Activated naive CD8-positive, alpha-beta T cell treated with anti-CD3 and anti-CD28 coated beads for 36 hours (primary cell): ENCODE results near the gene CD99L2. TPM values are rescaled to one million over a fixed set of nuclear protein-coding genes. Genes with fewer than 3 reads are reported as not detected.
A peak's percentile ranks its signal among the peaks of the same experiment; 100 is the strongest.
"Not testable (repeated sequence)": the region's sequence is repeated elsewhere in the genome, so short reads cannot be mapped to it uniquely, and the experiment has no call there.

Experiments used
- DNase-seq: peaks from one replicate; pipeline ENCODE4 v3.0.0; 2021
- H3K27ac Mint-ChIP-seq: one replicate; pipeline ENCODE4 v1.8.0; 2022; ENCODE audit warnings: mild to moderate bottlenecking, moderate library complexity, mixed read lengths
- H3K27me3 Mint-ChIP-seq: one replicate; pipeline ENCODE4 v1.8.0; 2022; ENCODE audit warnings: mild to moderate bottlenecking, mixed read lengths
- H3K36me3 Mint-ChIP-seq: one replicate; pipeline ENCODE4 v1.8.0; 2021; ENCODE audit warnings: mild to moderate bottlenecking, mixed read lengths
- H3K4me1 Mint-ChIP-seq: one replicate; pipeline ENCODE4 v1.8.0; 2021; ENCODE audit warnings: mixed read lengths
- H3K4me3 Mint-ChIP-seq: one replicate; pipeline ENCODE4 v1.8.0; 2022; ENCODE audit warnings: mild to moderate bottlenecking, moderate library complexity, mixed read lengths
- H3K9me3 Mint-ChIP-seq: one replicate; pipeline ENCODE4 v1.8.0; 2022; ENCODE audit warnings: mixed read lengths
- total RNA-seq, 2 experiments: library from RNA; stranded (reverse); gene quantifications; one replicate each; pipeline ENCODE4 v1.2.3, GENCODE V29; 2021

The CD99L2 gene
- total RNA-seq, 2 experiments from 2014 or later: 8.0 to 9.1 TPM

DNA sequence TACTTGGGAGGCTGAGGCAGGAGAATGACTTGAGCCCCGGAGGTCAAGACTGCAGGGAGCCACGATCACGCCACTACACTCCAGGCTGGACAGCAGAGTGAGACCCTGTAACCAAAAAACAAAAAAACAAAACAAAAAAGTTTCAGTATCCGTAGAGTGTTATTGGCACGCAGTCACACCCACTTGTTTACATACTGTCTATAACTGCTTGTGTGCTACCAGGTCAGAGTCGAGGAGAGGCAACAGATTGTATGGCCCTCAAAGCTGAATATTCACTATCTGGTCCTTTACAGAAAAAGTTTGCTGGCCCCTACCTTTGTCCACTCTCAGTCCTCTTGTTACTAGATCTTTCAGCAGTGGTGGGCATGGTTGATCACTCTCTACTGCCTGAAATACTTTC is 8.2 kb upstream of the CD99L2 start:
- Mint-ChIP-seq H3K9me3 (no peaks in the 10 kb centered on the region), H3K27ac (no peak overlapping the region), H3K4me3 (no peak overlapping the region), H3K4me1 (no peaks in the 10 kb centered on the region), H3K27me3 (no peaks in the 10 kb centered on the region), H3K36me3 (no peaks in the 10 kb centered on the region)
- DNase-seq: no peak

DNA sequence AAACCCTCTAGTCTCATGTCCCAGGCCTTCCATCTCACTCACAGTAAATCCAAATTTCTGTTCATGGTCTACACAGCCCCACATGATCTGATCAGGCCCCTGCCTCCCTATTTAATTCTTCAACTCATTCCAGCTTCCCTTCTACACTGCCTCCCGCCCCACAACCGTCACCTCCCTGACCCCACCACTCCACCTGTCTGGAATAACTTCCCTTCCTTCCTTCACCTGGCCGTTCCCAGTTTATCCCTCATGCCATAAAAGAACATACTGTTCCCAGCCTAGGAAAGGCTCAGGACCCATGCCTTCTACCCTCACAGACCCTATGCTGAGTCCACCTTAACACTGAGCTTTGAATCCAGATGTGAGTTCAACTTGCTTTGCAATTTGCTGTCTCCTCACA is 6.8 kb upstream of the CD99L2 start:
- Mint-ChIP-seq H3K9me3 (no peaks in the 10 kb centered on the region), H3K4me1 (no peaks in the 10 kb centered on the region), H3K27ac (no peak overlapping the region), H3K27me3 (no peaks in the 10 kb centered on the region), H3K36me3 (no peaks in the 10 kb centered on the region), H3K4me3 (no peak overlapping the region)
- DNase-seq: no peak

DNA sequence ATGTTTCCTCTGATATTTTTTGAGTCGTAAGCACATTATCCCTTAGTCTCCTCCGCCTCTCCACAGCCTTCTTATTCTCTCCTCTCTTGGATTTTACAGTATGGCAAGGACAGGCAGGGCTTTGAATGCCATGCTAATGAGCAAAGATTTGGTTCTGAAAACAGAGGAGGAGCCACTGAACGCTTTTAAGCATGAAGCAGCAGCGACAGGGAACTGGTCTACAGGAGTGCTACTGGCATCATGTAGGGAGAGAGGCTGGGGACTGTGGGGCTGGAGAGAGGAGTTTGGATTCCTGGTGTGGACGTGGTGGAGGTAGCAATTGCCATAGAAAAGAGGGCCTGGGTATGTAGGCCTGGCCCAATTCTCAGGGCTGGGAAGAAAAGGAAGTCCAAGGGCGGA is 4.6 kb upstream of the CD99L2 start:
- no peaks in the 10 kb centered on the region for H3K9me3 Mint-ChIP-seq
- H3K27me3 Mint-ChIP-seq: no peaks in the 10 kb centered on the region
- H3K36me3 Mint-ChIP-seq: no peaks in the 10 kb centered on the region
- DNase-seq: no peak
- no peak overlapping the region for H3K4me3 Mint-ChIP-seq
- no peaks in the 10 kb centered on the region for H3K4me1 Mint-ChIP-seq
- H3K27ac Mint-ChIP-seq: no peak overlapping the region

DNA sequence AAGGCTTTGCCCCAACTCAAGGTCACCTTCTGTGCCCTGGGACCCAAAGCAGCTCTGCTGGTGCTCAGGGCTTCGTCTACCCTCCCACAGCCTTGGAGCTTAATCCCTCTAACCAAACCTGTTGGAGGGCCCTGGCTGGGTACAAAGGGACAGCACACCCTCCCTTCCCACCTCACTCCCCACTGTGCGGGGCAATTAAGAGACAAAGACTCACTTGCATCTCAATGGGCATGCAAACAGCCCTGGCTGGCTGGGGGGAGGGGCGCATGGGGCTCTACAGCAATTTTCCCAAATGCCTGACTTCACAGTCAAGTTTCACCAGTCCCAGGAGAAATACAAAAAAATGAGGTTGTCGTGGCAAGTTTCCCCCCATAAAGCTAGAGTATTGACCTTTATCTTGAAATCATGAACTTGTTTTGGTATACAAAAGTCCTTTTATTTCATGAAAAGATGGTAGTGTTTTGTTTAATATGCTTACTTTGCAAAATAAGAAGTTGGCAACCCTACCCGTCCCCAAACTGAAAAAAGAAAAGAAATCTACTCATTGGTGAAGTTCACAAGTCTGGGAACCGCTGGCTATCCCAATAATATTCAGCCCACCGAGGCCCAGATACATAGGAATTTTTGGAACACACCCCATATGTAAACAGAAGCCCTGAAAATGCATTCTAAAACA is 4.1 kb upstream of the CD99L2 start:
- no peak for DNase-seq
- no peak overlapping the region for H3K4me3 Mint-ChIP-seq
- no peaks in the 10 kb centered on the region for H3K4me1 Mint-ChIP-seq
- no peaks in the 10 kb centered on the region for H3K9me3 Mint-ChIP-seq
- no peaks in the 10 kb centered on the region for H3K36me3 Mint-ChIP-seq
- H3K27me3 Mint-ChIP-seq: no peaks in the 10 kb centered on the region
- no peak overlapping the region for H3K27ac Mint-ChIP-seq

DNA sequence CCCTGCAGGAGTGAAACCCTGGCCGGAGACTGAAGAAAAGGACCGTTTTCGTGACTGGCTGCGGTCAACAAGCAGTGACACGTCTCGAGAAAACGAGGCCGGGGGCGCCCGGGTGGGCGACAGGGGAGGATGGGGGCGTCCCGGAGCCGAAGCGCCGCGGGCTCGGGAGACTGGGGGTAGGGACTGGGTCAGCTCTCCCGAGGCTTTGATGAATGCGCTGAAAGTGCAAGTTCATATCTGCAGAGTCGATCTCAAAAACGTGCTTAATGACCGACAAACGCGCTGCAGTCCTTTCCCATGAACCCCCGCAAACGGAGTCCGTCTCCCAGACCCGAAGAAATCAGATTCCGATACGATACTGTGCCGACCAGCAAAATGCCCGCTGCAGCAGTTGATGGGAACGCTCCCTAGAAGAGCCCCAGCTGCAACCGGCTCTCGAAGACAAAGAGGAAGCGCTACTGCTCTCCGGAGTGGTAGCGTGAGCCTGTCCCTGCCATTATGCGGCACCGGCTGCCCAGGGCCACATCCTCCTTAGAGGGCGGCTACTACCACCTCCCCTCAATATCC is 806 bp upstream of the CD99L2 start:
- Mint-ChIP-seq H3K27ac (peak overlapping the region; percentile 55), H3K4me1 (peaks cover 5% of the 10 kb centered on the region), H3K4me3 (peak overlapping the region; percentile 75), H3K36me3 (peaks cover 5% of the 10 kb centered on the region), H3K9me3 (no peaks in the 10 kb centered on the region), H3K27me3 (no peaks in the 10 kb centered on the region)
- DNase-seq: peak; percentile 26

DNA sequence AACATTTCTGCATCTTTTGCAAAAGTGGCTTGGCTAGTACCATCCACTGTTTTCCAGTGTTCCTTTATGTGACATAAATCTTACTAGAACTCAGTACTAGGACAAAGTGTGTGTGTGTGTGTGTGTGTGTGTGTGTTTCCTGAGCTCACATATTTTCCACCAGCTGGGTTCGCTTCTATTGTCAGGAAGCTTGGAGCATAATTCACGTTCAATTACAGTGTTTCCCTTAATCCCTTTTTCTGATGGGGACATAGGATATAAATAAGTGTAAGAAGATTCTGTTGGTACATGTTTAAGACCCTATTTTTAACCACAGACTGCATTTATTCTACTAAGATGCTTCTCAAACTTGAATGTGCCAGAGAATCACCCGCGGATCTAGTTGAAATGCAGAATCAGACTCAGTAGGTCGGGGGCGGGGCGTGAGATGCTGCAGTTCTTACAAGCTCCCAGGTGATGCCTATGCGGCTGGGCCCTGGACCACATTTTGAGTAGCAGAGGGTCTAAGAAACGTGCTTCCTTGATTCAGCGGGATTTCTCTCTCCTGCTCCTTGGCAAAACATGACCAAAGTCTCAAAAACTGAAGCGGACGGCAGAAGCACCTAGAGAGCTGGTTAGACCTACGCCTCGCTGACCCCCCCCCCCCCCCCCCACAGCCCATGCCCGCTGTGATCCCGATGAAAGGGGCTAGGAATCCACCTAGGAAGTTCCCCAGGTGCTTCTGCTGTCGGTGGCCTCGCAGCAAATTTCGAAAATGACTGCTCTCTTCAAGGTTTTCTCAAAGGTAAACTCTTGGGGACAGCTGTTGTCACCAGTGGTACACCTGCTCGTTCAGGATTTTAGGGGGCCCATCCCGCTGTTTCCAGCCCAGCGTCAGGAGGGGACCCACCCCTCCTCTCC is 797 bp downstream of the CD99L2 start:
- Mint-ChIP-seq H3K27me3 (no peaks in the 10 kb centered on the region), H3K4me1 (peaks cover 5% of the 10 kb centered on the region), H3K4me3 (peak overlapping the region; percentile 79), H3K36me3 (peaks cover 5% of the 10 kb centered on the region), H3K9me3 (no peaks in the 10 kb centered on the region), H3K27ac (no peak overlapping the region)
- peak; percentile 43 for DNase-seq

DNA sequence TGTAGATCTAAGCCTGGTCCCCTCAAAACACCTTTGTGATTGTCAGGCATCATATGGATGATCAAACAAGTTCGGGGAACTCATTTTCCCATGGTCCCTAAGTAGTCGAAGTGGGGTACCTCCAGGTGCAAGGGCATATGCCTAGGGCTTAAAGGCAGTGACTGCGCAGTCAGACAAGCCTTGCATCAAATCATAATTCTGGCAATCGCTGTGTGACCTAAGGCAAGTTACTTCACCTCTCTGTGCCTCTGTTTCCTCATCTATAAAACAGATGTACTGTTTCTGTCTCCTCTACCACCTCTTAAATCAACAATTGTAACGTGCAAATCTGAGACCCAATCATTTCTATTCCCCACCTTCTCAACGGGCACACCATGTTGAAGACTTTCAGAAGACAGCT is 1.8 kb downstream of the CD99L2 start:
- H3K4me3 Mint-ChIP-seq: no peak overlapping the region

DNA sequence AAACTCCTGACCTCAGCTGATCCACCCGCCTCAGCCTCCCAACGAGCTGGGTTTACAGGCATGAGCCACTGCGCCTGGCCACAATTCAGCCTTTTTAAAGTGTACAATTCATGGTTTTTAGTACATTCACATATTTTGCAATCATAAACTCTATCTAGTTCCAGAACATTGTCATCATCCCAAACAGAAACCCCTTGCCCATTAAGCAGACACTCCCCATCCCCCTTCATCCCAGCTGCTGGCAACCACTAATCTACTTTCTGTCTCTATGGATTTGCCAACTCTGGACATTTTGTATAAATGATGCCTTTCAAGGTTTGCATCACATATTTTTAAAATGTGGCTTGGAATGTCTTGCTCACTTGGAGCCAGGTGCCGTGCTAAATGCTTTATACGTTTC is 4.5 kb downstream of the CD99L2 start:
- no peak overlapping the region for H3K27ac Mint-ChIP-seq
- H3K27me3 Mint-ChIP-seq: no peaks in the 10 kb centered on the region
- no peaks in the 10 kb centered on the region for H3K9me3 Mint-ChIP-seq
- DNase-seq: no peak
- no peak overlapping the region for H3K4me3 Mint-ChIP-seq
- H3K36me3 Mint-ChIP-seq: peaks cover 5% of the 10 kb centered on the region
- peaks cover 7% of the 10 kb centered on the region for H3K4me1 Mint-ChIP-seq

More for the DNA sequence above, 1.8 kb downstream of the CD99L2 start:
- Mint-ChIP-seq H3K27me3 (no peaks in the 10 kb centered on the region), H3K9me3 (no peaks in the 10 kb centered on the region), H3K4me1 (peaks cover 5% of the 10 kb centered on the region), H3K36me3 (peaks cover 5% of the 10 kb centered on the region), H3K27ac (no peak overlapping the region)
- DNase-seq: no peak

DNA sequence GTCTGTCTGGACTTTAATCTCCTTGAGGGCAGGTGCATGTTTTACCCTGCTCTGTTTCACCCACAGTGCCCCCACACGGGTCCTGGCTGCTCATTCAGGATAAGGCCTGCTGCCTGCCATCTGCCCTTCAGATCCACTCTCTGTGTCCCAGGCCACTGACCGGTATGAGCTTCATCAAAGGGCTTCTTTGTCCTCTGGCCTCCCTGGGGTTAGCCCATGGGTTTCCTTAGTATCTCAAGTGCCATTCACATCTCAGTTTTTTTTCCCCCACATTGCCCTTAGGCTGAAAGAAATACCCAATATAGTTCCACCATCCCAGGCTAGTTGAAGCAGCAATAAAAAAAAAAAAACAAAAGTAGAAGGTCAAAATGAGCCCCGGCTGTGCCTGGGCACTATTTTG is 9.3 kb downstream of the CD99L2 start:
- Mint-ChIP-seq H3K27me3 (no peaks in the 10 kb centered on the region), H3K9me3 (no peaks in the 10 kb centered on the region), H3K27ac (no peak overlapping the region), H3K4me1 (peaks cover 2% of the 10 kb centered on the region), H3K36me3 (no peaks in the 10 kb centered on the region), H3K4me3 (no peak overlapping the region)
- DNase-seq: no peak

DNA sequence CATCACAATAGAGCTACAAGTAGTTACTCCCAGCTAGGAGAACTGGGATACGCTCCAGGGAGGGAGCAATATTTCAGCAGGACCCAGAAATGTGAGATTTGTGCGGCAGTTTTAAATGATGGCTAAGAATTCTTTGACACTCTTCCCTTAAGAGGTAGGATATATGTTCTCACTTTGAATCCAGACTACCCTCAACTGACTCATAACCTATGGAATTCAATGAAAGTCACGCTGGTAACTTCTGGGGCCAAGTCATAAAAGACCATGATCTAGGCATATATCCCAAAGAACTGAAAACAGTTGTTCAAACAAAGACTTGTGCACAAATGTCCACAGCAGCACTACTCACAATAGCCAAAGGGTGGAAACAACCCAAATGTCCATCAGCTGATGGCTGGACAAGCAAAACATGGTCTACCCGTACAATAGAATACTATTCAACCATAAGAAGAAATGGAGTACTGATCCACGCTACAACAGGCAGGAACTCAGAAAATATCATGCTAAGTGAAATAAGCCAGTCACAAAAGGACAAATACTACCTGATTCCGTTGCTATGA is 10.5 kb downstream of the CD99L2 start:
- Mint-ChIP-seq H3K36me3 (no peaks in the 10 kb centered on the region), H3K27me3 (no peaks in the 10 kb centered on the region), H3K4me3 (no peak overlapping the region), H3K9me3 (no peaks in the 10 kb centered on the region), H3K27ac (no peak overlapping the region), H3K4me1 (peaks cover 4% of the 10 kb centered on the region)
- no peak for DNase-seq

DNA sequence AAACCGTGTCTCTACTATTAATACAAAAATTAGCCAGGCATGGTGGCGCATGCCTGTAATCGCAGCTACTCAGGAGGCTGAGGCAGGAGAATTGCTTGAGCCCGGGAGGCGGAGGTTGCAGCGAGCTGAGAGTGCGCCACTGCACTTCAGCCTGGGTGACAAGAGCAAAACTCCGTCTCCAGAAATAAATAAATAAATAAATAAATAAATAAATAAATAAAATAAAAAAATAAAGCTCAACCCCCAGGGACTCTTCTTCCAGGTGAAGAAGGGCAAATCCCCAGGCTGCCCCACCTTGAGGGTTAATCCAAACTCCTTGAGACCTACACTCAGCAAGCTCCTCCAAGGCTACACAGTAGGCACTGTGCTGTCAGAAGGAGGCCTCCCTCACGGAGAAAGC is 11.2 kb downstream of the CD99L2 start:
- H3K9me3 Mint-ChIP-seq, H3K36me3 Mint-ChIP-seq, H3K4me1 Mint-ChIP-seq, H3K27ac Mint-ChIP-seq, DNase-seq, H3K4me3 Mint-ChIP-seq, H3K27me3 Mint-ChIP-seq: not testable (repeated sequence)

DNA sequence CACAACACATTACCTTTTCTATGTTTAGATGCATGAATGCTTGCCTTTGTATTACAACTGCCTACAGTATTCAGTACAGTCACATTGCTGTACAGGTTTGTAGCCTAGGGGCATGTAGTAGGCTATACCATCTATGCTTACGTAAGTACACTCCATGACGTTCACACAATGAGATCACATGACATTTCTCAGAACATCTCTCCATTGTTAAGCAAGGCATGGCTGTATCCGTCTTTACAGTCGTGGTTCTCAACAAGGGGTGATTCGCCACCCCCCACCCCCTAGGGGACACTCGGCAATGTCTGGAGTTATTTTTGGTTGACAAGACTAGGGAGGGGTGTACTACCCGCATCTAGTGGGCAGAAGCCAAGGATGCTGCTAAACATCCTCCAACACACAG is 12.1 kb downstream of the CD99L2 start:
- peaks cover 5% of the 10 kb centered on the region for H3K4me1 Mint-ChIP-seq
- H3K9me3 Mint-ChIP-seq: no peaks in the 10 kb centered on the region
- no peaks in the 10 kb centered on the region for H3K27me3 Mint-ChIP-seq
- no peak overlapping the region for H3K4me3 Mint-ChIP-seq
- no peak for DNase-seq
- H3K36me3 Mint-ChIP-seq: peaks cover under 1% of the 10 kb centered on the region
- no peak overlapping the region for H3K27ac Mint-ChIP-seq

DNA sequence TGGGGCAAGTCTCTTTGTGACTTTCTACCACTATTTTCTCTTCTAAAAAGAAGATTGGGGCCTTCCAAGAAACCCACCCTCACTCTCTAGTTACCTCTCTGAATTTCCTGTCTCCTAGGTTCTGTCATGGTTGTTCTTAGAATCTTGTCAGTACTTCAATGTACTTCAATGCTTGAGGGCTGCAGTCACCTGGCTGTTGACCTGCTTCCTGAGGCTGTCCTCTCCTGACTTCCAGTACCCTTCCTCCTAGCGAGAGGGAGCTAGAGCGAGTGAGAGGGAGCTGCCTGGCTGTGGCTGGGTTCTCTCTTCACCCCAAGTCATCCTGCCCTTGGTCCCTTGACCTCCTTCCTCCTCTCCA is 17.7 kb downstream of the CD99L2 start:
- peaks cover 7% of the 10 kb centered on the region for H3K9me3 Mint-ChIP-seq
- H3K27me3 Mint-ChIP-seq: no peaks in the 10 kb centered on the region
- peaks cover 30% of the 10 kb centered on the region for H3K4me1 Mint-ChIP-seq
- peak; percentile 18 for DNase-seq
- H3K36me3 Mint-ChIP-seq: peaks cover 27% of the 10 kb centered on the region
- peak overlapping the region; percentile 95 for H3K27ac Mint-ChIP-seq
- H3K4me3 Mint-ChIP-seq: no peak overlapping the region

DNA sequence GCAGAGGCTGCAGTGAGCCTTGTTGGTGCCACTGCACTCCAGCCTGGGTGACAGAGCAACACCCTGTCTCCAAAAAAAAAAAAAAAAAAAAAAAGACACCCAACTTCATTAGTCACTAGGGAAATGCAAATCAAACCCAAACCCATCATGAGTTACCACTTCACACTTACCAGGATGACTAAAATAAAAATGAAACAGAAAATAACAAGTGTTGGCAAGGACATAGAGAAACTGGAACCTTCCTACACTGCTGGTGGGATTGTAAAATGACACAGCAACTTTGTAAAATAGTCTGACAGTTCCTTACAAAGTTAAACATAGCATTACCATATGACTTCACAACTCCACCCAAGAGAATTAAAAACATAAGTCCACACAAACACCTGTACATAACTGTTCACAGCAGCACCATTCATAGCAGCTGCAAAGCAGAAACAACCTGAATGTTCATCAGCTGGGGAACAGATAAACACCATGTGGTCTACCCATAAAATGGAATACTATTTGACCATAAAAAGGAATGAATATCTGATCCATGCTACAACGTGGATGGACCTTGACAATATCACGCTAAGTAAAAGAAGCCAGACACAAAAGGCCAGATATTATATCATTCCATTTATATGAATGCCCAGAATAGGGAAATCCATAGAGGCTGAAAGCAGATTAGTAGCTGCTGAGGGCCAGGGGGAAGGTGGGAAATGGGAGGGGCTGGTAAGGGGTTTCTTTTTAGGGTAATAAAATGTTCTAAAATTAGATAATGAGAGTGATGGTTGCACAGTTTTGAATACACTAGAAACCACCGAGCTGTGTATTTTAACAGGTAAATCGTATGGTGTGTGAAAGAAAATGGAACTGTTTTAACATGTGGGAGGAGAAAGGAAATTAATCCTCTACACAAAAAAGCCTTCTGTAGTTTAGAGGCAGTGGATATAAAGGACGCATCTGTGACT is 18.3 kb downstream of the CD99L2 start:
- H3K4me1 Mint-ChIP-seq: peaks cover 34% of the 10 kb centered on the region
- no peaks in the 10 kb centered on the region for H3K27me3 Mint-ChIP-seq
- peaks cover 34% of the 10 kb centered on the region for H3K36me3 Mint-ChIP-seq
- DNase-seq: no peak
- H3K4me3 Mint-ChIP-seq: no peak overlapping the region
- H3K27ac Mint-ChIP-seq: peak overlapping the region; percentile 95
- H3K9me3 Mint-ChIP-seq: peaks cover 14% of the 10 kb centered on the region
